ENCODE data around the gene RETREG1.

The RETREG1 gene

GRCh38 chr5:16563686-16564085, 53.1 kb downstream of the RETREG1 start:
- no peak overlapping the region for H3K18ac ChIP-seq (ENCODE audit: low read depth in 1 of 2, low read length in 2 of 2)
- no peak overlapping the region for H4K91ac ChIP-seq (ENCODE audit: low read length)
- H3K4ac ChIP-seq (ENCODE audit: low read depth in 1 of 2, low read length in 2 of 2), result no peak overlapping the region
- no peaks in the 10 kb centered on the region for H3K4me1 ChIP-seq (ENCODE audit: control insufficient read depth, insufficient read depth, low read depth, low read length)
- no peak overlapping the region for H3K23ac ChIP-seq (ENCODE audit: low read length in 2 of 2)
- H3K4me2 ChIP-seq (ENCODE audit: low read length, poor library complexity, severe bottlenecking), result no peak overlapping the region
- H2BK120ac ChIP-seq (ENCODE audit: low read depth, low read length), result no peak overlapping the region
- no peak for DNase-seq
- H2AFZ ChIP-seq (ENCODE audit: low read depth, low read length), result no peak overlapping the region
- H2AK5ac ChIP-seq (ENCODE audit: low read length, severe bottlenecking), result no peak overlapping the region
- no peak overlapping the region for H2BK12ac ChIP-seq (ENCODE audit: low read length in 2 of 2)
- H2BK15ac ChIP-seq (ENCODE audit: low read depth, poor library complexity, severe bottlenecking), result no peak overlapping the region
- no peak overlapping the region for H3K9ac ChIP-seq (ENCODE audit: low read length)
- no peaks in the 10 kb centered on the region for H3K9me3 ChIP-seq (ENCODE audit: control insufficient read depth, low read length)
- H3K27ac ChIP-seq (ENCODE audit: low read length, poor library complexity, severe bottlenecking), result no peak overlapping the region
- no peak overlapping the region for H3K14ac ChIP-seq (ENCODE audit: low read length in 2 of 2)
- H4K8ac ChIP-seq (ENCODE audit: low read length), result no peak overlapping the region
- H3K79me1 ChIP-seq (replicated peaks; ENCODE audit: low read length, poor library complexity, severe bottlenecking), result no peaks in the 10 kb centered on the region
- H3K36me3 ChIP-seq (ENCODE audit: control insufficient read depth in 1 of 2, insufficient read depth in 2 of 2, low read depth in 1 of 2, low read length in 2 of 2), result no peaks in the 10 kb centered on the region
- H3K27me3 ChIP-seq (ENCODE audit: control insufficient read depth in 1 of 2, insufficient read depth in 1 of 2, low read length in 2 of 2), result peaks cover 0 to 6% of the 10 kb centered on the region in 2 experiments
- H2BK5ac ChIP-seq (ENCODE audit: low read depth, low read length, poor library complexity, severe bottlenecking), result no peak overlapping the region
- H3K4me3 ChIP-seq (ENCODE audit: insufficient read depth in 1 of 2, low read depth in 1 of 2, low read length in 2 of 2), result no peak overlapping the region

DNA sequence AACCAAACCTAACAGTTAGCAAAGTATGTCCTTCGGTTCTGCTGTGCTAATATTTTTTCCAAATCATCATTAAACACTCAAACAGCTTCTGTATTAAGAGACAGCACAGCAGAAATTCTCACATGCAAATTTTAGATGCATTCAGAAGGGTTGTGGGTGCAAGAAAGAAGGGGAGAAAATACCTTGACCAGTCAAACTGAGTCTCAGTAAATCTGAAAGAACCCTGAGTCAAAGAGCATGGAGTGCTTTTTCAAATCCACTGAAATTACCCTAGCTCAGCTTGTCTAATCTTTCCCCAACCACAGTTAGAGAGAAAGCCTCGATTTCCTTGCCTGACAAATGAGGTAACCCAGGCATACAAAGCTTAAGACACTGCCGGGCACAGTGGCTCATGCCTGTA, 55.1 kb downstream of the RETREG1 start:
- no peaks in the 10 kb centered on the region for H3K4me1 ChIP-seq (ENCODE audit: control insufficient read depth, insufficient read depth, low read depth, low read length)
- H3K23ac ChIP-seq (ENCODE audit: low read length in 2 of 2), result no peak overlapping the region
- no peaks in the 10 kb centered on the region for H3K79me1 ChIP-seq (replicated peaks; ENCODE audit: low read length, poor library complexity, severe bottlenecking)
- no peak overlapping the region for H4K91ac ChIP-seq (ENCODE audit: low read length)
- H2BK12ac ChIP-seq (ENCODE audit: low read length in 2 of 2), result no peak overlapping the region
- H2AK5ac ChIP-seq (ENCODE audit: low read length, severe bottlenecking), result no peak overlapping the region
- H3K18ac ChIP-seq (ENCODE audit: low read depth in 1 of 2, low read length in 2 of 2), result no peak overlapping the region
- no peak overlapping the region for H4K8ac ChIP-seq (ENCODE audit: low read length)
- no peak overlapping the region for H3K4me3 ChIP-seq (ENCODE audit: insufficient read depth in 1 of 2, low read depth in 1 of 2, low read length in 2 of 2)
- no peak overlapping the region for H2AFZ ChIP-seq (ENCODE audit: low read depth, low read length)
- no peaks in the 10 kb centered on the region for H3K36me3 ChIP-seq (ENCODE audit: control insufficient read depth in 1 of 2, insufficient read depth in 2 of 2, low read depth in 1 of 2, low read length in 2 of 2)
- no peak overlapping the region for H2BK5ac ChIP-seq (ENCODE audit: low read depth, low read length, poor library complexity, severe bottlenecking)
- H3K27ac ChIP-seq (ENCODE audit: low read length, poor library complexity, severe bottlenecking), result no peak overlapping the region
- DNase-seq, result no peak
- H3K14ac ChIP-seq (ENCODE audit: low read length in 2 of 2), result no peak overlapping the region
- no peak overlapping the region for H3K4ac ChIP-seq (ENCODE audit: low read depth in 1 of 2, low read length in 2 of 2)
- H3K27me3 ChIP-seq (ENCODE audit: control insufficient read depth in 1 of 2, insufficient read depth in 1 of 2, low read length in 2 of 2), result no peaks in the 10 kb centered on the region
- 54% methylated on average over 3 of the region's 3 CpGs for WGBS
- no peaks in the 10 kb centered on the region for H3K9me3 ChIP-seq (ENCODE audit: control insufficient read depth, low read length)
- no peak overlapping the region for H2BK15ac ChIP-seq (ENCODE audit: low read depth, poor library complexity, severe bottlenecking)
- no peak overlapping the region for H2BK120ac ChIP-seq (ENCODE audit: low read depth, low read length)
- H3K9ac ChIP-seq (ENCODE audit: low read length), result no peak overlapping the region
- H3K4me2 ChIP-seq (ENCODE audit: low read length, poor library complexity, severe bottlenecking), result no peak overlapping the region

DNA sequence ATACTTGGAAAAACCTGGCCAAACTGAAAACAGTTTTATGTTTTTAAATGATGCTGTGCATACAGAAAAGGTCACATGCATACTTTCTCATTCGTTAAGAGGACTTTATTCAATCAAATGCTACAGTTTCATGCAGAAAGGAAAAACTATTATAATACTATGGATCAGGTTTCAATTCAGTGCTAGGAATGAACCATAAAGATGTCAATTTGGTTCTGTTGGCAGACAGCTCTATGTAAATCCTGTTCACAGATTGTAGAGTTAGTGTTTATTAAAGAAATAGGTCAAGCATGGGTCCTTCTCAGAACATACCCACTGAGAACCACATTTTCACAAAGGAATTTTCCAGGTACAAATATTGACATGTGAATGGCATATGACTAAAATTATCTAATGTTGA, 57.1 kb downstream of the RETREG1 start:
- Histone ChIP-seq H3K27ac (ENCODE audit: low read length, poor library complexity, severe bottlenecking) (no peak overlapping the region), H2BK120ac (ENCODE audit: low read depth, low read length) (no peak overlapping the region), H2BK5ac (ENCODE audit: low read depth, low read length, poor library complexity, severe bottlenecking) (no peak overlapping the region), H3K27me3 (ENCODE audit: control insufficient read depth in 1 of 2, insufficient read depth in 1 of 2, low read length in 2 of 2) (no peaks in the 10 kb centered on the region), H2AK5ac (ENCODE audit: low read length, severe bottlenecking) (no peak overlapping the region), H3K4me3 (ENCODE audit: insufficient read depth in 1 of 2, low read depth in 1 of 2, low read length in 2 of 2) (no peak overlapping the region), H4K91ac (ENCODE audit: low read length) (no peak overlapping the region), H2BK12ac (ENCODE audit: low read length in 2 of 2) (no peak overlapping the region), H3K9ac (ENCODE audit: low read length) (no peak overlapping the region), H3K4ac (ENCODE audit: low read depth in 1 of 2, low read length in 2 of 2) (no peak overlapping the region), H2AFZ (ENCODE audit: low read depth, low read length) (no peak overlapping the region), H3K23ac (ENCODE audit: low read length in 2 of 2) (no peak overlapping the region), H2BK15ac (ENCODE audit: low read depth, poor library complexity, severe bottlenecking) (no peak overlapping the region), H3K9me3 (ENCODE audit: control insufficient read depth, low read length) (no peaks in the 10 kb centered on the region), H3K4me2 (ENCODE audit: low read length, poor library complexity, severe bottlenecking) (no peak overlapping the region), H3K36me3 (ENCODE audit: control insufficient read depth in 1 of 2, insufficient read depth in 2 of 2, low read depth in 1 of 2, low read length in 2 of 2) (no peaks in the 10 kb centered on the region), H3K4me1 (ENCODE audit: control insufficient read depth, insufficient read depth, low read depth, low read length) (no peaks in the 10 kb centered on the region), H4K8ac (ENCODE audit: low read length) (no peak overlapping the region), H3K18ac (ENCODE audit: low read depth in 1 of 2, low read length in 2 of 2) (no peak overlapping the region), H3K14ac (ENCODE audit: low read length in 2 of 2) (no peak overlapping the region), H3K79me1 (replicated peaks; ENCODE audit: low read length, poor library complexity, severe bottlenecking) (no peaks in the 10 kb centered on the region)
- WGBS, result no CpG with 5 or more reads among the region's 1 CpG
- DNase-seq, result no peak

DNA sequence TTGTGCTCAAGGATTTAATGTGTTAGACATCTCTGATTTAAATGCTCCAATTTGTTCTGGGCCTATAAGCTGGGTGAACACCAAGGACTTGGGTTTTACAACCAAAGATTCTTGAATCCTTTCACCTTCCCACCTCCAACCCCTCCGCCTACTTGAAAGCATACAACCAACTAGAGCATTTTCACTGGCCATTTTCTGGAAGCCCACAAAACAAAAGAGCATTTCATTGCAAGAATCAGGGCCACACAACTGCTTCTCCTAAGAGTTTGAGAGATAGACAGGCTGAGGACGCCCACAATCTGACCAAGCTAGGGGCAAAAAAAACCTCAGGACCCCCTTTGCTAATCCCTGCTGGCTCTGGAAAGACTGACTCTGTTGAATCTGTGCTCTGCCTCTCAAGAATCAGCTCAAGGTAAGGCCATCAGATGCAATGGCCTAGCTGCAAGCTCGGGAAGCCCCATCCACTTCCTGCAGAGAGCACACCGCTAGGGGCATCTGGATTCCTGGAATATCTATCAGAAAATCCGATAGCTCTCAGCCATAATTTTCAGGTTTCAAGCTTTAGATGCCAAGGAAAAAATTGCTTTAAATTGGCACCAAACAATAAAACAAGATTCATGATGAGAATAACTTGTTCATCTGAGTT, 57.7 kb downstream of the RETREG1 start:
- Histone ChIP-seq H2AK5ac (ENCODE audit: low read length, severe bottlenecking) (no peak overlapping the region), H3K14ac (ENCODE audit: low read length in 2 of 2) (no peak overlapping the region), H3K23ac (ENCODE audit: low read length in 2 of 2) (no peak overlapping the region), H2BK120ac (ENCODE audit: low read depth, low read length) (no peak overlapping the region), H3K18ac (ENCODE audit: low read depth in 1 of 2, low read length in 2 of 2) (no peak overlapping the region), H3K9ac (ENCODE audit: low read length) (no peak overlapping the region), H3K27me3 (ENCODE audit: control insufficient read depth in 1 of 2, insufficient read depth in 1 of 2, low read length in 2 of 2) (no peaks in the 10 kb centered on the region), H3K4me3 (ENCODE audit: insufficient read depth in 1 of 2, low read depth in 1 of 2, low read length in 2 of 2) (no peak overlapping the region), H4K8ac (ENCODE audit: low read length) (no peak overlapping the region), H3K79me1 (replicated peaks; ENCODE audit: low read length, poor library complexity, severe bottlenecking) (no peaks in the 10 kb centered on the region), H3K9me3 (ENCODE audit: control insufficient read depth, low read length) (no peaks in the 10 kb centered on the region), H3K4me2 (ENCODE audit: low read length, poor library complexity, severe bottlenecking) (no peak overlapping the region), H2BK12ac (ENCODE audit: low read length in 2 of 2) (no peak overlapping the region), H3K27ac (ENCODE audit: low read length, poor library complexity, severe bottlenecking) (no peak overlapping the region), H2AFZ (ENCODE audit: low read depth, low read length) (no peak overlapping the region), H3K4ac (ENCODE audit: low read depth in 1 of 2, low read length in 2 of 2) (no peak overlapping the region), H3K36me3 (ENCODE audit: control insufficient read depth in 1 of 2, insufficient read depth in 2 of 2, low read depth in 1 of 2, low read length in 2 of 2) (no peaks in the 10 kb centered on the region), H2BK5ac (ENCODE audit: low read depth, low read length, poor library complexity, severe bottlenecking) (no peak overlapping the region), H3K4me1 (ENCODE audit: control insufficient read depth, insufficient read depth, low read depth, low read length) (no peaks in the 10 kb centered on the region), H2BK15ac (ENCODE audit: low read depth, poor library complexity, severe bottlenecking) (no peak overlapping the region), H4K91ac (ENCODE audit: low read length) (no peak overlapping the region)
- 79% methylated on average over 5 of the region's 5 CpGs for WGBS
- no peak for DNase-seq

Data from mesenchymal stem cell (in vitro differentiated cells and primary cell).